ENCODE measurements around the gene RBKS.
A peak's percentile ranks its signal among the peaks of the same experiment; 100 is the strongest.
"Not testable (repeated sequence)": the region's sequence is repeated elsewhere in the genome, so short reads cannot be mapped to it uniquely, and the experiment has no call there.

Gene RBKS

GRCh38 chr2:27765621-27766286, 124.4 kb downstream of the RBKS start:
- DNase-seq (ENCODE audit: low spot score), result no peak

DNA sequence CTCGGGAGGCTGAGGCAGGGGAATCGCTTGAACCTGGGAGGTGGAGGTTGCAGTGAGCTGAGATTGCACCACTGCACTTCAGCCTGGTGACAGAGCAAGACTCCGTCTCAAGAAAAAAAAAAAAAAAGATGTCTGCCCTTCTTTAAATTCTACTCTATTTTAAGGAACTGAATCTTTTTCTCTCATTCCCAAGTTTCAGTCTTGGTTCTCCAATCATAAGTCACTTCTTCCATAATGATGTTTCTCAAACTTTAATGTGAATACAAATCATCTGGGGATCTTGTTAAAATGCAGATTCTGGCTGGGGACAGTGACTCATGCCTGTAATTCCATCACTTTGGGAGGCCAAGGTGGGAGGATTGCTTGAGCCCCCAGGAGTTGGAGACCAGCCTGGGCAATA, 125.7 kb downstream of the RBKS start:
- DNase-seq (ENCODE audit: low spot score); FAIRE-seq: not testable (repeated sequence)

More at GRCh38 chr2:27765621-27766286, 124.4 kb downstream of the RBKS start:
- FAIRE-seq, result no peak

GRCh38 chr2:27763907-27764267, 126.3 kb downstream of the RBKS start:
- DNase-seq (ENCODE audit: low spot score) (no peak), FAIRE-seq (no peak)

DNA sequence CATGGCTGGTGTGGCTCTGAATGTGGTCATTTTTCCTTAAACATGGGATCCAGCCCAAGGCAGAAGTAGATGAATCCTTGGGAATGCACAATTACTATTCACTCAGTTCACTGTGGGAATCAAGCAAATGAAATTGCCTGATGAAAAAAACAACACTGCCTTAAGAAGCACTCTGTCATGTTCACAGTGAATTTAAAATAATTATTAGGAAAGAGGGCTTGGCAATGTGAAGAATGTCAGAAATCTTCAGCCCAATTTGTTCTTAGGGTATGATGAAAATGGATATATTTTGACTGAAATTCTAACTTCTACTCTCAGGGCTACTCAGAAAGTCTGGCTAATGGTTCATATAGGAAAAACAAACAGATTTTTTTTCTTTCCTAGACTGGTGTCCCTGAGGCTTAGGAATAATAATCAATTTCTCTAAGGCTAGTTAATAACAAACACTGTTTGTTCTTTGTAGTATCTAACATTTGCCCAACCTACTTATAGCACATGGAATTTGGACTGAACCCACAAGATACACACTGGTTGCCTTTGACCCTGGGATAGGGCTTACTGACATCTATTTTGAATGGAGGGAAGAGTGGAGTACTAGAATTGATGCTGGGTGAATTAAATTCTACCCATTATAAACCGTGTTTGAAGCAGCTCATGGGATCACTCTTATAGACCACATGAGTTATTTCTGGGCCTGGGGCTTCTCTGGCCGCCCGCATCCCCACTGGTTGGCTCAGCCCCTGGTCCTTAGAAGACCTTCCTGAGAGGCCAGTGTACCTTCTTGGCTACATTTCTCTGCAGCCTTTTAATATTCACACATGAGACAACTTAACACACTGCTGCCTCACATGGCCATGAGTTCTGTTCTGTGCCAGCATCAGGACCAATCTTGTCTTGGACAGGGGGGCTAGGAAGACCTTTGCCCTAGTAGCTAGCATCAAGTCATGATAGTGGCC, 127.0 kb downstream of the RBKS start:
- DNase-seq (ENCODE audit: low spot score) (no peak), FAIRE-seq (no peak)

DNA sequence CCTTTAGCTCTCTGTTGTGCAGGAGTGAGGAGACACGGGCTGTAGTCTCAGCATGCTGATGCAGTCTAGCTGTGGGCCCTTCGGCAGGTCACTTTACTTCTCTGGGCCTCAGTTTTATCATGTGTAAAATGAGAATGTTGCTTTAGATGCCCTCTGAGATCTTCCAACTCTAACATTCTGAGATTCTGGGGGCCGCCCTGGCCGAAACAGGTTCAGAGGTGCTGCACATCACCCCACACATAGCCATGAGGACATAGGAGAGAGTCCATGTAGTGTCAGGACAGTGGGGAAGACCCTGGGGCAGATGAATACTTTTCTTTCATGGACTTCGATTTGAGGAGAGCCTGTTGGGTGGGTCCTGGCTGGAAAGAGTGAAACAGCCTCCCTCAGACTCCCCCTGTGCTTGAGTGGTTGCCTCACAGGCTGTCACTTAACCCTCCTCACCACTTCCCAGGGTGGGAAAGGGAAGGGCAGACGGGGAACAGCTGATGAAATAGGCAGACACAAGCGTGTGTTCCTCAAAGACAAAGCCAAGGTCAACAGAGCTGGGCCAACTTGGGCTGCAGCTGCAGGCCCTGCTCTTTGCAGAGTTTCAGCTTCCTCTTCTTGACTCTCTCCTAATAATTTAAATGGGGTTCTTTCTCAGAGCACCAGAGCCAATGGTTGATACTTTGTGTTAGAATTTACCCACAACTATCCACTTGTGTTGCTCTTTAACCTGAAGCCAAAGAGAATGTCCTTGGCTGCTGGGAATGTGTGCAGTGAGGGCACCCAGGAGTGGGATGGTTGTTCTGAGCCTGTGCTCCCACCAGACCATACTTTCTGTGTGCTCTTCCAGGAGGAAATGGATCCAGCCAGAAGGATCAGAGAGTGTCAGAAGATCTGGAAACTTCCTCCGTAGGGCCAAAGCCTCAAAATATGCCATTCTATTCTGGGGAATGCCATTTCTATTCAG, 133.4 kb downstream of the RBKS start:
- FAIRE-seq (no peak), DNase-seq (ENCODE audit: low spot score) (no peak)

DNA sequence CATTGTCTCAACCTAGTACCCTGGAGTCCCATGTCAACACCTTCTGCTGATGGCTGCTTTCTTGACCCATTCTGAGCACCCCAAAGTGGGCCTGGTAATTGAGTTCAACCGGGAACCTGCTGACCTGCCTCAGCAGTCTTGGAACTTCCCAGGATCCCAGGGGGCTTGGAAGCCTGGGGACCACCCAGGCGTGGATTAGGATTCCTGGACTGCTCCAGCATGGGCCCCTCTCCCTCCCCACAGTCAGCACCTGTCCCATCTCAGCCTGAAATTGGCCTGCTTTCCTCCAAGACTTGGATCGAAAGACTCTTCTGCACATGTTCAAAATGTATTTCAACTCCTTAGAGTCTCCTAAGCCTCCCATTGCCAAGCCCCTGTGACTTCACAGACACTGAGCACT, 134.1 kb downstream of the RBKS start:
- no peak for FAIRE-seq
- no peak for DNase-seq (ENCODE audit: low spot score)

GRCh38 chr2:27754831-27755230, 135.4 kb downstream of the RBKS start:
- FAIRE-seq (no peak), DNase-seq (ENCODE audit: low spot score) (no peak)

- DNase-seq (ENCODE audit: low spot score) (peak; percentile 85), FAIRE-seq (no peak)
These were observed 136.0 kb downstream of the RBKS start for GRCh38 chr2:27754138-27754588.

DNA sequence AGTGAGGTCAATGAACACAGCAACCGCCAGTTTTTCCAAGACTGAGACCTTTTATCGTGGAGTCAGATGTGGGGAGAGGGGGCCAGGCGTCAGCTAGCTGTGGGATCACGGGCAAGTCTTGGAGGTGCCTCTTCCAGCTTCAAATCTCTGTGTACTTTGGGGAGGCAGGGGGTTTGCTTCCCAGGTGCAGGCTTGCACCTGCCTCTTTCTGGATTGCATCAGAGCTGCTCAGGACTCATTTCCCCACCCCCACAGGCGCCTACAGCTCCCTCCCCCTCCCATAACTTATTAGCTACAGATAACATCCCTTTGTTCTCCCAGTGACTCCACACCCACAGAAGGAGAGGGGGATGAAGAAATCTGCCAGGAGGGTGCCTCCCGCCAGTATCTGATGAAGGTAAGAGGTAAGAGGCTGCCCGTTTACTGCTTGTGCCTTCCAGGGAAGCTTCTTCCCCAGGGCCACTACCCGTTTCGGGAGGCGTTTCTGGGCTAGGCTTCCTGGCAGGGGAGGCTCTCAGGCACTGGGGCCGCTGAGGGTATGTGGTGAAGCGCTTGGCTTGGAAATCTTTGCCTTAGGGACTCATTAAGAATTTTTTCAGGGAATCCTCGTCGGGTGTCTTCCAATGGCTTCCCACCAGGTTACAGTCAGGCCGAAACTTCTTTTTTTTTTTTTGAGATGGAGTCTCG, 137.5 kb downstream of the RBKS start:
- DNase-seq (ENCODE audit: low spot score) (peak; percentile 75), FAIRE-seq (no peak)

GRCh38 chr2:27751377-27751776, 138.8 kb downstream of the RBKS start:
- DNase-seq (ENCODE audit: low spot score) (no peak), FAIRE-seq (no peak)

DNA sequence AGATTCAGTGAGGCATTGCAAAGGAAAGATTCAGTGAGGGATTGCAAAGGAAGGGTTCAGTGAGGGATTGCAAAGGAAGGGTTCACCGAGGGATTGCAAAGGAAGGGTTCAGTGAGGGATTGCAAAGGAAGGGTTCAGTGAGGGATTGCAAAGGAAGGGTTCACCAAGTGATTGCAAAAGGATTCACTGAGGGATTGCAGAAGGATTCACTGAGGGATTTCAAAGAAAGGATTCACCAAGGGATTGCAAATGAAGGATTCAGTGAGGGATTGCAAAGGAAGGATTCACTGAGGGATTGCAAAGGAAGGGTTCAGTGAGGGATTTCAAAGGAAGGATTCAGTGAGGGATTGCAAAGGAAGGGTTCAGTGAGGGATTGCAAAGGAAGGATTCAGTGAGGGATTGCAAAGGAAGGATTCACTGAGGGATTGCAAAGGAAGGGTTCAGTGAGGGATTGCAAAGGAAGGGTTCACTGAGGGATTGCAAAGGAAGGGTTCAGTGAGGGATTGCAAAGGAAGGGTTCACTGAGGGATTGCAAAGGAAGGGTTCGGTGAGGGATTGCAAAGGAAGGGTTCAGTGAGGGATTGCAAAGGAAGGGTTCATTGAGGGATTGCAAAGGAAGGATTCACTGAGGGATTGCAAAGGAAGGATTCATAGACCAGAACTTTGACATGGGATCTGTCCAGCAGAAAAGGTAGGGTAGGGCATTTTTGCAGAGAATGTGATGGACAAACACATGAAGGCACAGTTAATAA, 141.2 kb downstream of the RBKS start:
- DNase-seq (ENCODE audit: low spot score); FAIRE-seq: not testable (repeated sequence)

DNA sequence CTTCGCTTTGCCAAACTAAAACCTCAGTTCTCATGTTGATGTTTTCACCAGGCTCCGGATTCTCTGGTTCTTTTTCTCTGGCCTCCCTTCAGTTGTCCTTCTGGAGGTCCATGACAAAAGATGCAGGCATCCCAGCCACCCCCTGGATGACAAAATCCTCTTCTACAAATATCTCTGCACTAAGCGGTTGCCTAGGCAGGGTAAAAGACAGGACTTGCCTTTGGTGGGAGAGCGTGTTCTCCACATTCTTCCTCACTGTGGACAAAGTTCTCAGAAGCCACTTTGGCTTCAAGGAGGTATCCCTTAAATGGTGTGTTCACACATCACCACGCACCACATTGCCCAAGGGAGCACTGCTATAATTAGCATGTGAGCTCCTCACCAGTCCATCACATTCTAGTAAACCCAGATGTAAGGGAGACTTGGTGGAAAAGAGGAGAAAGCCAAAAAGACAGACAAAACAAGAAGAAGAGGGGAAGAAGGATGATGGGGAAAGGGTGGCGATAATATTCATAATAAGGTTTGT, 142.3 kb downstream of the RBKS start:
- no peak for DNase-seq (ENCODE audit: low spot score)
- no peak for FAIRE-seq

- DNase-seq (ENCODE audit: low spot score), result no peak
- FAIRE-seq, result no peak
These were observed 143.9 kb downstream of the RBKS start for GRCh38 chr2:27746325-27746724.

DNA sequence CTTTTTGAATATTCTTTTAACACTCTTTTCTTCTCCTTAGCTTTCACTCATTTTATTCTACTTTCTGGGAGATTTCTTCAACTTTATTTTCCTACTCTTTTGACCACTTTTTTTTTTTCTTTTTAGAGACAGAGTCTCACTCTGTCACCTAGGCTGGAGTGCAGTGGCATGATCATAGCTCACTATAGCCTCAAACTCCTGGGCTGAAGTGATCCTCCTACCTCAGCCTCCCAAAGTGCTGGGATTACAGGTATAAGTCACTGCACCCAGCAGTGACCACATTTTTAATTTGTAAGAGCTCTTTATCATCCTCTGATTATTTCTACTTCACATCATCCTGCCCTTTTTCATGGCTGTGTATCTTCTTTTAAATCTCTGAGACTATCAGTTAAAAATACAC, 144.7 kb downstream of the RBKS start:
- not testable (repeated sequence) for FAIRE-seq; DNase-seq (ENCODE audit: low spot score)

GRCh38 chr2:27742571-27742970, 147.6 kb downstream of the RBKS start:
- FAIRE-seq, result no peak
- DNase-seq (ENCODE audit: low spot score), result no peak

- no peak for DNase-seq (ENCODE audit: low spot score)
- FAIRE-seq, result no peak
These were observed 148.5 kb downstream of the RBKS start for GRCh38 chr2:27741673-27742072.

DNA sequence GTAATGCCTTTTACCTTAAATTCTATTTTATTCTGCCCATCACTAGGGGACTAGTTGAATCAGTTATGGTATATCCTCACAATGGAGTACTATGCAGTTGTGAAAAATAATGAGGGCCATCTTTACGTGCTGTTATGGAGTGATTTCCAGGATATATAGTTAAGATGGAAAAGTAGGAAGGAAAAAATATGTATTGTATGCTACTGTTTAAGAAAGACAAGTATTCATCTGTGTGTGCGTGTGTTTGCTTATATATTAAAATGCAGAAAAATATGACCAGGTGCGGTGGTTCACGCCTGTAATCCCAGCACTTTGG, 151.2 kb downstream of the RBKS start:
- FAIRE-seq (no peak), DNase-seq (ENCODE audit: low spot score) (no peak)

DNA sequence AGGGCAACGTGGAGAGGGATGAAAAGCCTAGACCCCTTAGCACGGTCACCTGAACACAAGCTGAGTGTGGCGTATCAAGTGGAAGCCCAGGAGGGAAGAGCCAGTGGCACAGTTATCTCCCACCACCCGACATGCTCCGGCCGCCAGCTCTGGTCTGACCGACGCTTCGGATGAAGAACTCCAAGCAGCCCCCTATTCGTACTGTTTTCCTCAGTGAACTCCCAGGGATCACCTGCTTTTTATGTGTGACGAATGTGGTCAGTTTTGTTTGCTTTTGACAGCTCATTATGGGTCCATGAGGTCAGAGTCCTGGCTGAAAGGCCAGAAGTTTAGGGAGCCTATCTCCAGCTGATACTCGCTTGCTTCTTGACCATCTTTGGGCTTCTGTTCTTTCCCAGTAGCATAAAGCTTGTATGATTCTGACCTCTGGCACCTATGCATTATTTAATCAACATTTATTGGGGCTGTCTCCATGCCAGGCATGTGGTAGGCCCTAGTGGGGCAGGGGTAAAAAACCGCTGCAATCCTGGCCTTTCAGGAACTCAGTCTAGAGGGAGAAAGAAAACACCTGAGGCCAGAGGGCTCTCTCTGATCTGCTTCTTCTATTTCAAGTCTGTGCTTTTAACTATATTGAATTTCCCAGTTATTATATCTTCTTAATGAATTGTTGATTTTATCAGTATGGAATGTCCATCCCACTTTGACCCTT, 151.7 kb downstream of the RBKS start:
- FAIRE-seq, result no peak
- DNase-seq (ENCODE audit: low spot score), result no peak

DNA sequence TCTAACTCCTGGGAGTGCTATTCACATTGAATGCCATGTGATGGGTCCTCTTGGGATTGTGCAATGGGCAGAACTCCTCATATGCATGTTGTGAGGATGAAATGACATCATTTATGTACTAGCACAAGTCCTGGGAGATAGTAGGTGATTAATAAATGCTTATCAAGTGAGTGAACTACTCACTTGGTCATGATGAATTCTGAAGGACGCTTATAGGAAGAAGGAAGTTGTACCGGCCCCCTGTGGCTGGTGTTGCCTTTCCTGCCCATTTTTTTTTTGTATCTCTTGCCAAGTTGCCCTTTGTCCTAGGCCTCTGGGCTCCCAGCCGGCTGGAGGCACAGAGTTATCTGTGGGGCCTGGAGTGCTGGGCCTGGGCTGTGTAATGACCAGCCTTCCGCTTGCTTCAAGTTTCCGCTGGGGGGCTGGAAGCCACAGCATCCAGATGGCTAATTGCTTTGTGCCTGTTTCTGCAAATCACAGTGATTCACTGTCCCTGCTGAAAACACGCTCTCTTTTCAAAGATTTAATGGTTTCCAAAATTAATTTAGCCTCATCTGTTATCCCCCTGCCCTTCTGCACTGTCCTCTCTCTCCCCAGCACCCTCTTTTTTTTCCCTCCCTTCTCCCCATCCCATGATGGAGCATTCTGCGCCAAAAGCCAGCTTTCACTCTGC, 152.4 kb downstream of the RBKS start:
- FAIRE-seq, result no peak
- no peak for DNase-seq (ENCODE audit: low spot score)
